ENCODE results near the gene RAD51B. TPM values are rescaled to one million over a fixed set of nuclear protein-coding genes. Genes with fewer than 3 reads are reported as not detected.

RAD51B gene
- total RNA-seq, 4 donors from 2014 or later, result 12.6 to 26.4 (median 16.7) TPM

- peaks cover 0 to 13% (median 0%) of the 10 kb centered on the region in 4 donors for H3K9me3 ChIP-seq
- WGBS, 2 donors, result 52 to 80% methylated on average over 4 of the region's 4 CpGs
- H3K4me1 ChIP-seq, result peaks cover 0 to 41% (median 10%) of the 10 kb centered on the region in 4 donors
- H3K27ac ChIP-seq, result peak overlapping the region in 2 of 4 donors; percentile 70 to 79
- peak; percentile 56 to 80 for DNase-seq (ENCODE audit: low spot score in 2 of 2)
- no peaks in the 10 kb centered on the region for H3K27me3 ChIP-seq
- TF ChIP-seq POLR2A (IDR thresholded peaks at IDR 0.05) (no peak), EP300 (IDR thresholded peaks at IDR 0.05) (peak in 1 of 2 donors; percentile 91)
- TF ChIP-seq, protein P1, sequence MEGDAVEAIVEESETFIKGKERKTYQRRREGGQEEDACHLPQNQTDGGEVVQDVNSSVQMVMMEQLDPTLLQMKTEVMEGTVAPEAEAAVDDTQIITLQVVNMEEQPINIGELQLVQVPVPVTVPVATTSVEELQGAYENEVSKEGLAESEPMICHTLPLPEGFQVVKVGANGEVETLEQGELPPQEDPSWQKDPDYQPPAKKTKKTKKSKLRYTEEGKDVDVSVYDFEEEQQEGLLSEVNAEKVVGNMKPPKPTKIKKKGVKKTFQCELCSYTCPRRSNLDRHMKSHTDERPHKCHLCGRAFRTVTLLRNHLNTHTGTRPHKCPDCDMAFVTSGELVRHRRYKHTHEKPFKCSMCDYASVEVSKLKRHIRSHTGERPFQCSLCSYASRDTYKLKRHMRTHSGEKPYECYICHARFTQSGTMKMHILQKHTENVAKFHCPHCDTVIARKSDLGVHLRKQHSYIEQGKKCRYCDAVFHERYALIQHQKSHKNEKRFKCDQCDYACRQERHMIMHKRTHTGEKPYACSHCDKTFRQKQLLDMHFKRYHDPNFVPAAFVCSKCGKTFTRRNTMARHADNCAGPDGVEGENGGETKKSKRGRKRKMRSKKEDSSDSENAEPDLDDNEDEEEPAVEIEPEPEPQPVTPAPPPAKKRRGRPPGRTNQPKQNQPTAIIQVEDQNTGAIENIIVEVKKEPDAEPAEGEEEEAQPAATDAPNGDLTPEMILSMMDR (IDR thresholded peaks at IDR 0.05), result peak in 1 of 5 experiments; percentile 15
- H3K36me3 ChIP-seq, result no peaks in the 10 kb centered on the region
- H3K4me3 ChIP-seq, result no peak overlapping the region
Observed at GRCh38 chr14:68451696-68452373, 632.3 kb downstream of the RAD51B start.

DNA sequence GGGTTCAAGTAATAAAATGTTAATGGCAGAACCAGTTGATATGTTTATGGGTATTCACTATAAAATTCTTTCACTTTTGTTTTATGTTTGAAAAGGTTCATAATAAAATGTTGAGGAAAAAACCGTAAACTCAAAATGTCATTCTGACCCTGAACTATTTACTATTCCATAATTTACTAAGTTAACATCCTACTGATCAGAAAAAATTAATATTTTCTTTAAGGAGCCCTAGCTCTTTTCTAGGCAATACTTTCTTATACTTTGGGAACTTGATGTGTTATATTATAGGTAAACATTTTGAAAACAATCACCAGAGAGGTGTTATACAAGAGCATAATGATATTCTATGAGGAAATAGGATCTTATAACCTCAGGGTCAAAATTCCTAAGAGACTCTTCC, 638.7 kb downstream of the RAD51B start:
- DNase-seq (ENCODE audit: low spot score in 2 of 2), result no peak
- TF ChIP-seq, protein P1 (IDR thresholded peaks at IDR 0.05), result no peak
- TF ChIP-seq POLR2A (IDR thresholded peaks at IDR 0.05) (no peak), EP300 (IDR thresholded peaks at IDR 0.05) (no peak)
- 0 to 93% methylated on average over 1 of the region's 1 CpG for WGBS, 2 donors
- Histone ChIP-seq H3K27me3 (no peaks in the 10 kb centered on the region), H3K36me3 (no peaks in the 10 kb centered on the region), H3K4me1 (peaks cover 0 to 28% (median 21%) of the 10 kb centered on the region in 4 donors), H3K9me3 (peaks cover 0 to 13% (median 0%) of the 10 kb centered on the region in 4 donors), H3K27ac (peak overlapping the region in 1 of 4 donors; percentile 76), H3K4me3 (no peak overlapping the region)

DNA sequence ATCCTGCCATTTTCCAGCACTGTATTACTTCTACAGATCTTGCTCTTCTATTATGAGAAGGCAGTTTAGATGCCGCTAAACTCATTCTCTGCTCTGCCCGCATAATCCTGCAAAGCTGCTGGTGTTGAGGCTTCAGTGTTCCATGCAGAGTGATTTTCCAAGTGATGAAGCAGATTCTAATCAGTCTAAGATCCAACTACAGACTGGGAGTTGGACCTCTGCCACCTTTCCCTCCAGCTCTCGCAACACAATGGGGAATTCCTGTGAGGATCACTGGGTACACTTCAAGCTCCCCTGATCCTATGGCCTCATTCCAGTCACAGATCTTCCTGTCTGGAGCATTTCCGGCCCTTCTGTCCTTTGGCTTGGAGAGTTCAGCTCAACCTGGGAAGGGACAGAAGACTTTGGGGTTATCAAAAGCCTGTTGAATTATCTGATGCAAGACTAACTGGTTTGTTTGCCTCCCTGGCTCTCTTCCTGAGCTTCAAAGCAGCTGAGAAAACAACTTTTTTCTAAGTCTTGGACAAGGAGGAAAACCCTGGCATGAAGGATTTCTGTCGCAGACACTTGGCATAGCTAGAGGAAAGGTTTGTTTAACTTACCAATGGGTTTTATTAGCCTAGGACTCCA, 639.4 kb downstream of the RAD51B start:
- WGBS, 2 donors, result 34 to 37% methylated on average over 5 of the region's 5 CpGs
- peaks cover 0 to 28% (median 21%) of the 10 kb centered on the region in 4 donors for H3K4me1 ChIP-seq
- H3K36me3 ChIP-seq, result no peaks in the 10 kb centered on the region
- no peaks in the 10 kb centered on the region for H3K27me3 ChIP-seq
- peaks cover 0 to 13% (median 0%) of the 10 kb centered on the region in 4 donors for H3K9me3 ChIP-seq
- no peak overlapping the region for H3K4me3 ChIP-seq
- peak; percentile 58 to 67 for DNase-seq (ENCODE audit: low spot score in 2 of 2)
- TF ChIP-seq POLR2A (IDR thresholded peaks at IDR 0.05), result no peak
- TF ChIP-seq EP300 (IDR thresholded peaks at IDR 0.05), result peak in 1 of 2 donors; percentile 78
- peak overlapping the region in 2 of 4 donors; percentile 72 to 76 for H3K27ac ChIP-seq

DNA sequence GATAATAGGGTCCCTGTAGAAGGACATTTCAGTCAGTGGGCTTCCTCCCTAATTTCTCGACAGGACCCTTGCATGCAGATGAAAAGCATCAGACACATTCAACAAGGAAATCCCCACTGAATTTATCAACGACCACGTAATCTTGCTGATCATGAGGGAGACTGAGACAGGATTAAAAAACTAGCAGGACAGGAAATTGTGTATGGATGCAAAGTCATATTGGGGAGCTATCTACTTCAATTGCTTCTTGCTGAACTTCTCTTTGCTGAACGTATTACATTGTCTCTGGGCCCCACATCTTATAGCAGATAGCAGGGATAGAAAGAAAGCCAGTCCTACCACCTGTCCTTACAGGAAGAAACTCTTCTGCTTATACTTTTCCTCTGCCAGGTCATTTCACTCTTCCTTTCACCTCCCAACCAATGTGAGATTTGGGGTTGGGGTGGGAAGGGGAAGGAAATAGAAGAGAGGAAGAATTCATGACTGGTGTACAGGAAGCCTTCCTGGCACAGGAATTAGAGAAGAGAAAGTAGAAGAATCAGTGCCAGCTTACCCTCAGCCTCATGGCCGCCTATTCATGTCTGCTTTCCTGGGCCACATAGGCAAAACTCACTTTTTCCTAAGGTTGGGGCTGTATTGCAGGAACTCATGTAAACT, 640.0 kb downstream of the RAD51B start:
- DNase-seq (ENCODE audit: low spot score in 2 of 2), result no peak
- H3K9me3 ChIP-seq, result peaks cover 0 to 10% (median 0%) of the 10 kb centered on the region in 4 donors
- H3K4me1 ChIP-seq, result peaks cover 0 to 28% (median 21%) of the 10 kb centered on the region in 4 donors
- no peak overlapping the region for H3K4me3 ChIP-seq
- H3K27ac ChIP-seq, result peak overlapping the region; percentile 36 to 76 (median 58)
- 59% methylated on average over 5 of the region's 5 CpGs for WGBS, 2 donors
- TF ChIP-seq EP300 (IDR thresholded peaks at IDR 0.05) (peak in 1 of 2 donors; percentile 11), POLR2A (IDR thresholded peaks at IDR 0.05) (no peak)
- H3K36me3 ChIP-seq, result no peaks in the 10 kb centered on the region
- H3K27me3 ChIP-seq, result no peaks in the 10 kb centered on the region

- 80 to 93% methylated on average over 1 of the region's 1 CpG for WGBS, 2 donors
- TF ChIP-seq EP300 (IDR thresholded peaks at IDR 0.05), result peak in 1 of 2 donors; percentile 63
- TF ChIP-seq, protein P1 (IDR thresholded peaks at IDR 0.05), result no peak
- peak in 1 of 2 donors; percentile 50 for DNase-seq (ENCODE audit: low spot score in 2 of 2)
- H3K36me3 ChIP-seq, result no peaks in the 10 kb centered on the region
- peaks cover 0 to 32% (median 21%) of the 10 kb centered on the region in 4 donors for H3K4me1 ChIP-seq
- H3K27ac ChIP-seq, result peak overlapping the region; percentile 22 to 76 (median 58)
- H3K27me3 ChIP-seq, result no peaks in the 10 kb centered on the region
- no peak overlapping the region for H3K4me3 ChIP-seq
- peaks cover 0 to 3% (median 0%) of the 10 kb centered on the region in 4 donors for H3K9me3 ChIP-seq
Observed at GRCh38 chr14:68460541-68460940, 641.0 kb downstream of the RAD51B start.

Measured in tibial nerve (tissue), 4 donors.